Spleen (tissue), 11 donors: Measurements from ENCODE around the gene ENTPD8. TPM values are rescaled to one million over a fixed set of nuclear protein-coding genes. Genes with fewer than 3 reads are reported as not detected.

Source experiments
- DNase-seq: peaks from one replicate; pipeline ENCODE4 v3.0.0-alpha.2; 2020
- H3K27ac ChIP-seq, 8 donors: fragments of 200-600 bp; sonication (generic) in 7 of 8; 1 replicate in 4 of 8; 2 replicates in 4 of 8; pipeline versions ENCODE4 v1.5.0 to v1.8.0; 2016 to 2021; ENCODE audit warnings: inconsistent platforms in 4 of 8, mild to moderate bottlenecking in 4 of 8, moderate library complexity in 1 of 8
- H3K27me3 ChIP-seq, 7 donors: fragments of 200-600 bp; sonication (generic) in 6 of 7; replicated peaks in 1 of 7; 1 replicate in 4 of 7; 2 replicates in 3 of 7; pipeline versions ENCODE4 v1.5.0 to v1.8.0; 2016 to 2021; ENCODE audit warnings: inconsistent platforms in 3 of 7, mild to moderate bottlenecking in 1 of 7
- H3K36me3 ChIP-seq, 6 donors: fragments of 200-600 bp; sonication (generic) in 5 of 6; 1 replicate in 4 of 6; 2 replicates in 2 of 6; pipeline versions ENCODE4 v1.5.0 to v1.8.0; 2016 to 2021; ENCODE audit warnings: inconsistent platforms in 2 of 6
- H3K4me1 ChIP-seq, 6 donors: fragments of 200-600 bp; sonication (generic) in 5 of 6; 1 replicate in 3 of 6; 2 replicates in 3 of 6; pipeline versions ENCODE4 v1.5.0 to v1.8.0; 2016 to 2021; ENCODE audit warnings: inconsistent platforms in 3 of 6
- H3K4me3 ChIP-seq, 8 donors: fragments of 200-600 bp; sonication (generic) in 7 of 8; 1 replicate in 4 of 8; 2 replicates in 4 of 8; pipeline versions ENCODE4 v1.5.0 to v1.8.0; 2016 to 2021; ENCODE audit warnings: inconsistent platforms in 4 of 8, mild to moderate bottlenecking in 4 of 8, moderate library complexity in 2 of 8
- H3K9me3 ChIP-seq, 8 donors: fragments of 200-600 bp; sonication (generic) in 7 of 8; 1 replicate in 4 of 8; 2 replicates in 4 of 8; pipeline versions ENCODE4 v1.5.0 to v1.8.0; 2016 to 2021; ENCODE audit warnings: inconsistent platforms in 4 of 8
- CTCF ChIP-seq, 11 experiments: fragments of 200-600 bp in 7 of 11; fragments of 450-650 bp in 4 of 11; sonication (generic) in 4 of 11; IDR thresholded peaks in 8 of 11; conservative IDR thresholded peaks in 3 of 11; 1 replicate in 7 of 11; 2 replicates in 4 of 11; pipeline versions ENCODE4 v1.4.0 to v1.8.0; 2016 to 2021; ENCODE audit warnings: antibody characterized with exemption in 11 of 11, inconsistent platforms in 4 of 11, mild to moderate bottlenecking in 1 of 11
- POLR2A ChIP-seq, 3 donors: fragments of 450-650 bp; IDR thresholded peaks; one replicate each; pipeline ENCODE4 v1.5.1; 2017; ENCODE audit warnings: antibody characterized with exemption in 3 of 3, mild to moderate bottlenecking in 1 of 3
- POLR2AphosphoS5 ChIP-seq, 3 donors: sonication (generic); formaldehyde crosslinking; IDR thresholded peaks; one replicate each; pipeline ENCODE4 v1.5.1; 2017; ENCODE audit warnings: antibody characterized with exemption in 3 of 3
- WGBS, 5 donors: extraction: QIAGEN DNeasy Blood & Tissue Kit in 3 of 5; methylation state at CpG; one replicate each; pipeline versions ENCODE4 v1.1.5 to v1.1.7; 2013 to 2018; 5-methylcytosine and 5-hydroxymethylcytosine counted together
- intact Hi-C: fragments of 100-400 bp; cut with DNase I; formaldehyde crosslinking; loops from one replicate; pipeline ENCODE4 v1.15.0; 2023; ENCODE audit warnings: low total_unique reads
- polyA plus RNA-seq, 3 donors: library from polyadenylated mRNA; stranded (reverse); fragments of 200-250 nt; gene quantifications; one replicate each; pipeline ENCODE4 v1.2.1, GENCODE V29; 2013
- total RNA-seq, 7 donors: library from RNA; depleted of rRNA in 3 of 7; stranded (reverse); fragments of >200 nt in 3 of 7; fragmentation: NEBNext Ultra II Directional in 4 of 7; extraction: Animal tissue kit (Norgen Biotek cat#: 25700) in 4 of 7; gene quantifications; one replicate each; pipeline versions ENCODE4 v1.1.0 to v1.2.1, GENCODE V29; 2016 to 2021
- donor health status: healthy with polysubstance abuse.
- donor health status: DM: no; HTN: no; CAD: no; lungs with moderate emphysema.
- donor health status: DM: no; HTN: no; CAD: no.
- donor health status: Bipolar disorder and iron deficiency.
- donor health status: healthy.
- donor health status: DM: no; HTN: no; CAD: no.
- donor health status: DM: yes; HTN: yes; CAD: no.

Gene ENTPD8
- total and polyA plus RNA-seq, 10 donors: 0.07 to 0.37 (median 0.18) TPM; not detected in 4

DNA sequence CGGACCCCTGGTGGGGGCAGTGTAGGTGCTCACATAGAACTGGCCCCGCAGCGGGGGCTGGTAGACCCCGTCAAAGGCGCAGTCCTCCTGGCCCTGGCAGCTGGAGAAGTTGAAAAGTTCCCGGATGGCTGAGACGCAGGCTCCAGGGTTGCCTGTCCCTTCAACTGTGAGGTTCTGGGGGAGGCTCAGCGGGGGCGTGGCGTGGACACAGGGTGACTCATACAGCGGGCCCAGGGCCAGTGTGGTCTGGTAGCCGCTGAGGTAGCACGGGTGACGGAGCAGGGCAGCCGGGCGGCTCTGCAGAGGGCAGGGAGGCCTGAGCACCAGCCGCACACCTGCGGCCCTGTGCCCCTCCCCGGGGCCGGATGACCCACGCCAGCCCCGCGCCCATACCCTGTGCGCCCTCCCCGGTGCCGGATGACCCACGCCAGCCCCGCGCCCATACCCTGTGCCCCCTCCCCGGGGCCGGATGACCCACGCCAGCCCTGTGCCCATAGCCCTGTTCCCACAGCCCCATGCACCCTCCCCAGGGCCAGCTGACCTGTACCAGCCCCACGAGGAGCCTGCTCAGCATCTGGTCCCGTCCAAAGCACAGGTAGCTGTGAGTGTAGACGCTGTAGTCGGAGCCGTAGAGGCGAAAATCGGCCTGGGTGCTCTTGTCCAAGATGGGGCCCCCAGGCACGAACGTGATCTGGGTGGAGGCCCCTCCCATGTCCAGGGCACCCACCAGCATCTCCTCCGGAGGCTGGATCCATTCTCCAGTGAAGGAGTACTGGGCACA, 5.0 kb downstream of the ENTPD8 start:
- 58 to 85% (median 77%) methylated on average over 12 to 42 of the region's 42 CpGs for WGBS, 5 donors
- no peaks in the 10 kb centered on the region for H3K36me3 ChIP-seq
- no peak for TF ChIP-seq POLR2A (IDR thresholded peaks at IDR 0.05)
- TF ChIP-seq POLR2AphosphoS5 (IDR thresholded peaks at IDR 0.05): peak in 1 of 3 donors; percentile 40
- no peak for TF ChIP-seq CTCF (IDR thresholded peaks at IDR 0.05 in 8 of 11, conservative IDR thresholded peaks at IDR 0.05 in 3 of 11)
- H3K4me3 ChIP-seq: no peak overlapping the region
- intact Hi-C loops: no loop called here
- H3K27me3 ChIP-seq: peaks cover 0 to 77% (median 3%) of the 10 kb centered on the region in 7 donors
- no peaks in the 10 kb centered on the region for H3K9me3 ChIP-seq
- H3K27ac ChIP-seq: peak overlapping the region in 1 of 8 donors; percentile 27
- H3K4me1 ChIP-seq: peaks cover 0 to 35% (median 5%) of the 10 kb centered on the region in 6 donors
- peak; percentile 75 for DNase-seq

DNA sequence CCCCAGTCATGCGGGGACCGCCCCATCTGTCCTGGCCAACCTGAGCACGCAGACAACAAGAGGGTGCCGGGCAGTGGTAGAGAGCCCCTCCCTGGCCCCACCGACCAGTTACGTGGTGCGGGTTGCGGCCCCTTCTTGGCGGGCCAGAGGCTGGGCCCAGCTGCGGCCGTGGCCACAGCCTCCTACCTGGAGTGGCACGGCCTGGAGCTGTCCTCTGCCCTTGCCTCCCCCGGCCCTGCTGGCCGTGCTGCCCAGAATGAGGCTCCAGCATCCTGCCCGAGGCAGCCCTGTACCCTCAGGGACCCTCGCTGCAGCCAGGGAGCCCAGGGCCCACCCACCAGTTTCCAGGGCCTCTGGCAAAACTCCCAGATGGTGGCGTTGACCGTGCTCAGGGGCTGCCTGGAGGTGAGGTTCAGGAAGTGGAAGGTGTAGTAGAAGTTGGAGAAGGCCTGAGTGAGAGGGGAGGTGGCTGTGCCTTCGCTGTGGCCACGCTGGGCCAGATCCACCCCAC, 5.7 kb downstream of the ENTPD8 start:
- H3K4me1 ChIP-seq: peaks cover 0 to 37% (median 6%) of the 10 kb centered on the region in 6 donors
- DNase-seq: peak; percentile 70
- H3K27ac ChIP-seq: peak overlapping the region in 1 of 8 donors; percentile 27
- no peak for TF ChIP-seq POLR2A (IDR thresholded peaks at IDR 0.05)
- no peak for TF ChIP-seq CTCF (IDR thresholded peaks at IDR 0.05 in 8 of 11, conservative IDR thresholded peaks at IDR 0.05 in 3 of 11)
- no peak for TF ChIP-seq POLR2AphosphoS5 (IDR thresholded peaks at IDR 0.05)
- WGBS, 5 donors: 66 to 87% (median 76%) methylated on average over 9 to 20 of the region's 20 CpGs
- no peaks in the 10 kb centered on the region for H3K9me3 ChIP-seq
- peaks cover 0 to 83% (median 3%) of the 10 kb centered on the region in 7 donors for H3K27me3 ChIP-seq
- intact Hi-C loops: no loop called here
- H3K4me3 ChIP-seq: no peak overlapping the region
- no peaks in the 10 kb centered on the region for H3K36me3 ChIP-seq

- Histone ChIP-seq H3K4me3 (no peak overlapping the region), H3K4me1 (peaks cover 0 to 44% (median 9%) of the 10 kb centered on the region in 6 donors), H3K9me3 (no peaks in the 10 kb centered on the region), H3K27ac (no peak overlapping the region), H3K27me3 (peaks cover 0 to 88% (median 3%) of the 10 kb centered on the region in 7 donors), H3K36me3 (no peaks in the 10 kb centered on the region)
- WGBS, 5 donors: 69 to 73% (median 70%) methylated on average over 23 to 43 of the region's 43 CpGs
- TF ChIP-seq POLR2A (IDR thresholded peaks at IDR 0.05) (no peak), POLR2AphosphoS5 (IDR thresholded peaks at IDR 0.05) (peak in 1 of 3 donors; percentile 43), CTCF (IDR thresholded peaks at IDR 0.05 in 8 of 11, conservative IDR thresholded peaks at IDR 0.05 in 3 of 11) (no peak)
- DNase-seq: peak; percentile 76
- intact Hi-C loops: no loop called here
Observed at GRCh38 chr9:137434498-137435380, 6.4 kb downstream of the ENTPD8 start.
